HepG2 (cell line): ENCODE results near the gene RABGAP1. TPM values are rescaled to one million over a fixed set of nuclear protein-coding genes. Genes with fewer than 3 reads are reported as not detected.
A peak's percentile ranks its signal among the peaks of the same experiment; 100 is the strongest.

ENCODE experiments used
- ATAC-seq: fragments of 200-7000 bp; cut with Tn5 transposase; 3 replicates; pipeline ENCODE4 v1.9.1; 2020; ENCODE audit warnings: mild to moderate bottlenecking, moderate library complexity
- BruUV-seq: library from RNA; stranded (reverse); fragments of 400-500 nt; replicated peaks from 2 replicates; lab custom pipeline; 2021; lab: Mats Ljungman, UMichigan
- CTCF ChIA-PET: fragments of 300-600 bp; formaldehyde crosslinking; extraction: SDS; loops from one replicate; lab custom pipeline; 2021; ENCODE audit warnings: low total read pairs, inconsistent platforms, low intra/inter-chr PET ratio; lab: Yijun Ruan, JAX
- POLR2A ChIA-PET: fragments of 350-600 bp; sonication (Branson Sonifier 250); formaldehyde crosslinking; loops from one replicate; lab custom pipeline; 2020; ENCODE audit warnings: antibody characterized with exemption, inconsistent platforms; lab: Yijun Ruan, JAX
- DNase-seq: peaks from one replicate; pipeline ENCODE4 v3.0.0-alpha.2; 2015; ENCODE audit warnings: low spot score
- FAIRE-seq: peaks from 3 replicates; lab custom pipeline; 2011; peaks lifted over from hg19 to GRCh38; lab: Jason Lieb, UNC
- H2AFZ ChIP-seq: one replicate; pipeline ENCODE4 v1.6.1; 2011; ENCODE audit warnings: low read length, inconsistent platforms
- H3K27ac ChIP-seq: fragments of 300-600 bp; 3 replicates; pipeline ENCODE4 v1.8.0; 2011; ENCODE audit warnings: mixed run types, mild to moderate bottlenecking, mixed read lengths, low read length, inconsistent platforms; ENCODE audit not compliant: insufficient read depth; ENCODE audit errors: extremely low read length
- H3K27me3 ChIP-seq, 2 experiments: fragments of 200-600 bp in 1 of 2; 2 replicates in 1 of 2; 3 replicates in 1 of 2; pipeline versions ENCODE4 v1.6.0 to v1.8.0; 2011; ENCODE audit warnings: low read length in 2 of 2, mild to moderate bottlenecking in 2 of 2, moderate library complexity in 2 of 2, inconsistent platforms in 1 of 2; ENCODE audit not compliant: insufficient read depth in 2 of 2, control insufficient read depth in 1 of 2
- H3K36me3 ChIP-seq, 2 experiments: fragments of 200-600 bp in 1 of 2; replicated peaks in 1 of 2; 2 replicates in 1 of 2; 3 replicates in 1 of 2; pipeline versions ENCODE4 v1.5.1 to v1.8.0; 2011; ENCODE audit warnings: low read length in 2 of 2, inconsistent platforms in 1 of 2; ENCODE audit not compliant: insufficient read depth in 2 of 2, control insufficient read depth in 1 of 2
- H3K4me1 ChIP-seq: 2 replicates; pipeline ENCODE4 v1.5.1; 2012; ENCODE audit warnings: low read length, inconsistent platforms; ENCODE audit not compliant: insufficient read depth
- H3K4me2 ChIP-seq: 2 replicates; pipeline ENCODE4 v1.6.0; 2011; ENCODE audit warnings: low read depth, low read length, inconsistent platforms
- H3K4me3 ChIP-seq, 3 experiments: fragments of 200-600 bp in 1 of 3; sonication (generic), shearing (Covaris generic) in 1 of 3; replicated peaks in 1 of 3; 2 replicates each; pipeline ENCODE4 v1.5.1; 2011 to 2016; ENCODE audit warnings: low read length in 3 of 3, inconsistent platforms in 2 of 3, low read depth in 2 of 3, mild to moderate bottlenecking in 2 of 3, control low read depth in 1 of 3, mixed read lengths in 1 of 3; ENCODE audit not compliant: insufficient read depth in 1 of 3
- H3K79me2 ChIP-seq: one replicate; pipeline ENCODE4 v1.6.1; 2011; ENCODE audit warnings: low read length, inconsistent platforms; ENCODE audit not compliant: insufficient read depth
- H3K9ac ChIP-seq: 2 replicates; pipeline ENCODE4 v1.6.0; 2011; ENCODE audit warnings: mild to moderate bottlenecking, low read depth, low read length, inconsistent platforms; ENCODE audit not compliant: insufficient read depth
- H3K9me3 ChIP-seq: 2 replicates; pipeline ENCODE4 v1.5.1; 2012; ENCODE audit warnings: mild to moderate bottlenecking, low read length
- H4K20me1 ChIP-seq: 2 replicates; pipeline ENCODE4 v1.6.0; 2011; ENCODE audit warnings: inconsistent platforms, mild to moderate bottlenecking, low read length, moderate library complexity; ENCODE audit not compliant: insufficient read depth
- BATF2 ChIP-seq: sonication (generic); formaldehyde crosslinking; IDR thresholded peaks from 2 replicates; pipeline ENCODE4 v1.8.0; 2022; ENCODE audit warnings: mild to moderate bottlenecking, missing genetic modification reagents, moderate library complexity
- CC2D1A ChIP-seq: sonication (generic); formaldehyde crosslinking; IDR thresholded peaks from 2 replicates; pipeline ENCODE4 v1.8.1; 2023; ENCODE audit warnings: mild to moderate bottlenecking, missing genetic modification reagents
- KDM5B ChIP-seq: sonication (generic); formaldehyde crosslinking; IDR thresholded peaks from 2 replicates; pipeline ENCODE4 v1.4.0; 2020; ENCODE audit warnings: missing genetic modification reagents, mild to moderate bottlenecking, borderline replicate concordance
- MIER2 ChIP-seq: IDR thresholded peaks from 2 replicates; pipeline ENCODE4 v1.6.1; 2016; ENCODE audit warnings: missing biosample characterization, missing genetic modification reagents
- RAD21 ChIP-seq: fragments of 450-650 bp; formaldehyde crosslinking; IDR thresholded peaks from 2 replicates; pipeline ENCODE4 v1.5.0; 2020; ENCODE audit warnings: mild to moderate bottlenecking
- SRSF9 ChIP-seq: fragments of 200-400 bp; formaldehyde crosslinking; IDR thresholded peaks from 2 replicates; pipeline ENCODE4 v1.6.1; 2018; ENCODE audit warnings: borderline replicate concordance, mild to moderate bottlenecking, low read depth, low read length; ENCODE audit not compliant: insufficient read depth, poor library complexity, severe bottlenecking
- STAG1 ChIP-seq: sonication (generic); formaldehyde crosslinking; IDR thresholded peaks from 2 replicates; pipeline ENCODE4 v1.4.0; 2020; ENCODE audit warnings: missing genetic modification reagents
- ZNF224 ChIP-seq: sonication (generic); formaldehyde crosslinking; IDR thresholded peaks from 2 replicates; pipeline ENCODE4 v1.5.0; 2020; ENCODE audit warnings: mild to moderate bottlenecking, missing genetic modification reagents
- ZNF329 ChIP-seq: sonication (generic); formaldehyde crosslinking; IDR thresholded peaks from 2 replicates; pipeline ENCODE4 v1.9.0; 2021; ENCODE audit warnings: low read depth, mild to moderate bottlenecking, missing genetic modification reagents
- ZNF770 ChIP-seq: sonication (generic); formaldehyde crosslinking; IDR thresholded peaks from 2 replicates; pipeline ENCODE4 v1.5.0; 2020; ENCODE audit warnings: mild to moderate bottlenecking, missing genetic modification reagents
- ZNF775 ChIP-seq: sonication (generic); formaldehyde crosslinking; IDR thresholded peaks from 2 replicates; pipeline ENCODE4 v1.4.0; 2020; ENCODE audit warnings: missing genetic modification reagents, mild to moderate bottlenecking, moderate library complexity, borderline replicate concordance
- WGBS: methylation state at CpG from one replicate; pipeline ENCODE4 v1.1.6; 2017; ENCODE audit warnings: low lambda C conversion rate; 5-methylcytosine and 5-hydroxymethylcytosine counted together
- in situ Hi-C: cut with HindIII; loops from 2 replicates; pipeline ENCODE4 v1.10.0; 2017; ENCODE audit warnings: low pct_unique_long_range_greater_than_20kb; ENCODE audit not compliant: extremely low pct_ligation_motif_present
- intact Hi-C: fragments of 100-400 bp; cut with micrococcal nuclease; formaldehyde crosslinking; loops from one replicate; pipeline ENCODE4 v1.10.0; 2022; ENCODE audit not compliant: unreplicated experiment
- polyA plus RNA-seq, 8 experiments: library from polyadenylated mRNA; depleted of rRNA in 3 of 8; stranded (reverse) in 7 of 8; unstranded in 1 of 8; fragments of >200 nt; fragmentation: Illumina TruSeq in 4 of 8; extraction: Trizol in 4 of 8; gene quantifications; 2 replicates each; pipeline versions ENCODE4 v1.2.1 to v1.2.3, GENCODE V29; 2011 to 2016; ENCODE audit warnings: low read depth in 4 of 8, missing spikeins in 1 of 8, mixed read lengths in 1 of 8; ENCODE audit not compliant: insufficient read depth in 1 of 8
- total RNA-seq, 5 experiments: library from RNA; depleted of rRNA; stranded (reverse); fragments of >200 nt; fragmentation: Illumina TruSeq; extraction: Trizol; gene quantifications; 2 replicates each; pipeline ENCODE4 v1.2.3, GENCODE V29; 2016; ENCODE audit warnings: low read depth in 1 of 5
- TF ChIP-seq, protein P1 (sequence below): sonication (generic); formaldehyde crosslinking; IDR thresholded peaks from 2 replicates; pipeline ENCODE4 v1.4.0; 2020; ENCODE audit warnings: missing genetic modification reagents, mild to moderate bottlenecking, borderline replicate concordance
- TF ChIP-seq, protein P2 (sequence below): sonication (generic); formaldehyde crosslinking; IDR thresholded peaks from 2 replicates; pipeline ENCODE4 v1.5.0; 2020; ENCODE audit warnings: missing genetic modification reagents

The RABGAP1 gene
- total and polyA plus RNA-seq, 2 of the 13 experiments (the other 11 are each of a cell fraction or from before 2014, with no cell fraction given) = 19.1 to 19.3 TPM

GRCh38 chr9:123080444-123080843 is 139.6 kb downstream of the RABGAP1 start:
- Histone ChIP-seq H3K4me2 (no peak overlapping the region), H3K9me3 (no peaks in the 10 kb centered on the region), H3K36me3 (peaks cover 8 to 56% of the 10 kb centered on the region in 2 experiments), H3K4me1 (peaks cover 9% of the 10 kb centered on the region), H4K20me1 (no peaks in the 10 kb centered on the region), H3K4me3 (no peak overlapping the region), H3K27me3 (no peaks in the 10 kb centered on the region), H3K27ac (no peak overlapping the region), H2AFZ (no peak overlapping the region), H3K79me2 (no peaks in the 10 kb centered on the region), H3K9ac (no peak overlapping the region)
- TF ChIP-seq ZNF329 (no peak), ZNF224 (no peak), CC2D1A (no peak), ZNF775 (CRISPR knock-in tag) (no peak)
- ChIA-PET POLR2A (no interaction called here), CTCF (no interaction called here)
- intact Hi-C loops (loop anchor here (10.0 kb wide), 1 partner anchor 244 kb away; no protein-coding TSS in a partner anchor), in situ Hi-C loops (loop anchor here (5.0 kb wide), 2 partner anchors 147 to 272 kb away; no protein-coding TSS in a partner anchor)
- ATAC-seq (no peak), DNase-seq (no peak), FAIRE-seq (no peak)
- 90% methylated on average over 3 of the region's 3 CpGs for WGBS
- BruUV-seq = no TSS peak

DNA sequence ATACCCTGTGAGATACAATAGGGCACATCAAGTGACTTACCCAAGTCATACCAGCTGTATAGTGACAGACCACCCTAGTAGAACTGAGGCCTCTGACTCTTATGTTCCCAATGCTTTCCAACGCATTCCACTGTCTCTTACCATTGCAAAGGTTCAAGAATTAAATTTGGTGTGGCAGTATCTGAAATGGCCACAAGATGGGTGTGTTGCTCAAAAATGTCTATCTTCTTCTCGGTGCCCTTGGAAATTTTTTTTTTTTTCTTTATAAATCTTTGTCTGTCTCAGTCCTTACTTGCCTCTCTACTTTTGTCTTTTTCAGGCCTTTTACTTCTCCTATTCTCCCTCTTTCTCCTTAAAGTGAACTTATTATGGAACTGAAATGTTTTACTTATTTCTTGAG is 141.0 kb downstream of the RABGAP1 start:
- ATAC-seq = peak; percentile 62; the same call in 2 of the 3 replicates
- in situ Hi-C loops = loop anchor here (5.0 kb wide), 2 partner anchors 145 to 270 kb away; no protein-coding TSS in a partner anchor
- TF ChIP-seq BATF2 (CRISPR knock-in tag) = no peak
- TF ChIP-seq ZNF770 (CRISPR knock-in tag) = no peak
- TF ChIP-seq, protein P1, sequence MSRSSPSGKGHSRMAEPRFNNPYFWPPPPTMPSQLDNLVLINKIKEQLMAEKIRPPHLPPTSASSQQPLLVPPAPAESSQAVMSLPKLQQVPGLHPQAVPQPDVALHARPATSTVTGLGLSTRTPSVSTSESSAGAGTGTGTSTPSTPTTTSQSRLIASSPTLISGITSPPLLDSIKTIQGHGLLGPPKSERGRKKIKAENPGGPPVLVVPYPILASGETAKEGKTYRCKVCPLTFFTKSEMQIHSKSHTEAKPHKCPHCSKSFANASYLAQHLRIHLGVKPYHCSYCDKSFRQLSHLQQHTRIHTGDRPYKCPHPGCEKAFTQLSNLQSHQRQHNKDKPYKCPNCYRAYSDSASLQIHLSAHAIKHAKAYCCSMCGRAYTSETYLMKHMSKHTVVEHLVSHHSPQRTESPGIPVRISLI (CRISPR knock-in tag) = 0 out of 2 replicates have a peak, but pooled peaks have one; percentile 38
- peak; percentile 48; the same call in 1 of the 2 replicates for TF ChIP-seq RAD21 (CRISPR knock-in tag)
- no peak for TF ChIP-seq SRSF9
- TF ChIP-seq, protein P2, sequence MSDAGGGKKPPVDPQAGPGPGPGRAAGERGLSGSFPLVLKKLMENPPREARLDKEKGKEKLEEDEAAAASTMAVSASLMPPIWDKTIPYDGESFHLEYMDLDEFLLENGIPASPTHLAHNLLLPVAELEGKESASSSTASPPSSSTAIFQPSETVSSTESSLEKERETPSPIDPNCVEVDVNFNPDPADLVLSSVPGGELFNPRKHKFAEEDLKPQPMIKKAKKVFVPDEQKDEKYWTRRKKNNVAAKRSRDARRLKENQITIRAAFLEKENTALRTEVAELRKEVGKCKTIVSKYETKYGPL (CRISPR knock-in tag) = no peak
- TF ChIP-seq STAG1 = peak; percentile 80
- TF ChIP-seq MIER2 (CRISPR knock-in tag) = no peak
- TF ChIP-seq KDM5B (CRISPR knock-in tag) = no peak

More for the DNA sequence above, 141.0 kb downstream of the RABGAP1 start:
- no peak overlapping the region for H3K27ac ChIP-seq
- ChIA-PET CTCF (interaction anchor here (0.9 to 2.0 kb wide), 3 partner anchors 143 to 272 kb away, joined by 3 to 27 read pairs (median 7); no protein-coding TSS in a partner anchor), POLR2A (no interaction called here)
- WGBS = 64% methylated on average over 2 of the region's 2 CpGs
- no peak overlapping the region for H3K4me2 ChIP-seq
- no peaks in the 10 kb centered on the region for H3K27me3 ChIP-seq
- DNase-seq (peak; percentile 48), FAIRE-seq (no peak)
- H3K4me3 ChIP-seq = no peak overlapping the region
- H3K36me3 ChIP-seq = peaks cover 8 to 45% of the 10 kb centered on the region in 2 experiments; a peak in 4 of 5 replicates
- no peaks in the 10 kb centered on the region for H3K9me3 ChIP-seq
- intact Hi-C loops = loop anchor here (1.0 to 10.0 kb wide), 3 partner anchors 143 to 268 kb away; no protein-coding TSS in a partner anchor
- no peak overlapping the region for H2AFZ ChIP-seq
- H3K79me2 ChIP-seq = no peaks in the 10 kb centered on the region
- H4K20me1 ChIP-seq = no peaks in the 10 kb centered on the region
- no peak overlapping the region for H3K9ac ChIP-seq
- no TSS peak for BruUV-seq
- peaks cover 22% of the 10 kb centered on the region for H3K4me1 ChIP-seq
